ENCODE data around the gene GET4. TPM values are rescaled to one million over a fixed set of nuclear protein-coding genes. Genes with fewer than 3 reads are reported as not detected.

GET4 gene
- total and polyA plus RNA-seq, 4 donors: 19.5 to 34.7 (median 27.3) TPM

GRCh38 chr7:837001-837400, 39.4 kb upstream of the GET4 start (continued):
- no peak for TF ChIP-seq REST (IDR thresholded peaks at IDR 0.05)
- TF ChIP-seq FOXA2 (IDR thresholded peaks at IDR 0.05): no peak
- no peak for TF ChIP-seq RAD21 (IDR thresholded peaks at IDR 0.05)
- no peak for TF ChIP-seq HNF4A (conservative IDR thresholded peaks at IDR 0.05)
- no peak for TF ChIP-seq FOXA1 (IDR thresholded peaks at IDR 0.05)
- no peak for TF ChIP-seq JUND (IDR thresholded peaks at IDR 0.05)
- TF ChIP-seq GABPA (IDR thresholded peaks at IDR 0.05 in 1 of 2, conservative IDR thresholded peaks at IDR 0.05 in 1 of 2): no peak
- TF ChIP-seq RXRA (IDR thresholded peaks at IDR 0.05): no peak
- TF ChIP-seq SP1 (IDR thresholded peaks at IDR 0.05): no peak
- no peak for TF ChIP-seq NR2F2 (IDR thresholded peaks at IDR 0.05)
- no peak for TF ChIP-seq EGR1 (IDR thresholded peaks at IDR 0.05; ENCODE audit: low read depth in 2 of 2)
- no peak for TF ChIP-seq ATF3 (IDR thresholded peaks at IDR 0.05)

- Histone ChIP-seq H3K9ac (ENCODE audit: low read depth in 1 of 2, low read length in 2 of 2) (no peak overlapping the region), H3K27me3 (ENCODE audit: control insufficient read depth in 4 of 4, insufficient read depth in 4 of 4, low read length in 3 of 4) (no peaks in the 10 kb centered on the region), H3K9me3 (ENCODE audit: control insufficient read depth in 4 of 4, low read length in 3 of 4) (no peaks in the 10 kb centered on the region), H3K4me1 (ENCODE audit: control insufficient read depth in 4 of 4, insufficient read depth in 4 of 4, low read length in 3 of 4) (peaks cover 0 to 9% (median 0%) of the 10 kb centered on the region in 4 donors), H3K4me3 (ENCODE audit: low read depth in 1 of 3, low read length in 3 of 3) (no peak overlapping the region), H3K36me3 (ENCODE audit: control insufficient read depth in 4 of 4, insufficient read depth in 3 of 4, low read depth in 1 of 4, low read length in 3 of 4) (peaks cover 8 to 47% (median 26%) of the 10 kb centered on the region in 4 donors), H3K27ac (ENCODE audit: low read depth in 1 of 2, low read length in 2 of 2) (no peak overlapping the region)
- no peak for TF ChIP-seq RXRA (IDR thresholded peaks at IDR 0.05)
- 92% methylated on average over 24 of the region's 24 CpGs for WGBS
- DNase-seq (ENCODE audit: low spot score): no peak
Observed at GRCh38 chr7:840001-840600, 36.3 kb upstream of the GET4 start.

GRCh38 chr7:841943-842342, 34.4 kb upstream of the GET4 start:
- no peaks in the 10 kb centered on the region for H3K4me1 ChIP-seq (ENCODE audit: control insufficient read depth in 4 of 4, insufficient read depth in 4 of 4, low read length in 3 of 4)
- WGBS: 82% methylated on average over 16 of the region's 16 CpGs
- no peaks in the 10 kb centered on the region for H3K9me3 ChIP-seq (ENCODE audit: control insufficient read depth in 4 of 4, low read length in 3 of 4)
- TF ChIP-seq GABPA (IDR thresholded peaks at IDR 0.05 in 1 of 2, conservative IDR thresholded peaks at IDR 0.05 in 1 of 2): no peak
- no peak for TF ChIP-seq REST (IDR thresholded peaks at IDR 0.05)
- TF ChIP-seq SP1 (IDR thresholded peaks at IDR 0.05): no peak
- H3K9ac ChIP-seq (ENCODE audit: low read depth in 1 of 2, low read length in 2 of 2): no peak overlapping the region
- DNase-seq (ENCODE audit: low spot score): no peak
- H3K4me3 ChIP-seq (ENCODE audit: low read depth in 1 of 3, low read length in 3 of 3): no peak overlapping the region
- no peaks in the 10 kb centered on the region for H3K27me3 ChIP-seq (ENCODE audit: control insufficient read depth in 4 of 4, insufficient read depth in 4 of 4, low read length in 3 of 4)
- no peak overlapping the region for H3K27ac ChIP-seq (ENCODE audit: low read depth in 1 of 2, low read length in 2 of 2)
- H3K36me3 ChIP-seq (ENCODE audit: control insufficient read depth in 4 of 4, insufficient read depth in 3 of 4, low read depth in 1 of 4, low read length in 3 of 4): peaks cover 8 to 49% (median 27%) of the 10 kb centered on the region in 4 donors
